SIG-M5 treated with dmso at 0.1 percent for 504 hours (cell line): ENCODE data around the gene E2F2.
A peak's percentile ranks its signal among the peaks of the same experiment; 100 is the strongest.

Source experiments
- DNase-seq: peaks from one replicate; lab custom pipeline; 2025; ENCODE audit not compliant: unreplicated experiment; lab: John Stamatoyannopoulos, UW

E2F2 gene

GRCh38 chr1:23563003-23563402 lies 32.0 kb upstream of the E2F2 start:
- no peak for DNase-seq

- DNase-seq = peak; percentile 44
Observed at GRCh38 chr1:23562137-23562876, 31.3 kb upstream of the E2F2 start.

GRCh38 chr1:23561813-23562100 lies 30.7 kb upstream of the E2F2 start:
- no peak for DNase-seq

- DNase-seq = no peak
Observed at GRCh38 chr1:23561076-23561812, 30.2 kb upstream of the E2F2 start.

GRCh38 chr1:23559985-23560741 lies 29.1 kb upstream of the E2F2 start:
- DNase-seq = no peak

GRCh38 chr1:23559136-23559984 lies 28.3 kb upstream of the E2F2 start, which contains the start of gene ID3:
ID3 (minus strand) TSS chr1:23559501; CDS start chr1:23559426, 75 bp downstream.
- peak; percentile 90 for DNase-seq

- no peak for DNase-seq
Observed at GRCh38 chr1:23558872-23559135, 27.8 kb upstream of the E2F2 start.

GRCh38 chr1:23558140-23558871 lies 27.3 kb upstream of the E2F2 start:
- no peak for DNase-seq

- no peak for DNase-seq
Observed at GRCh38 chr1:23557471-23558124, 26.6 kb upstream of the E2F2 start.

GRCh38 chr1:23556635-23557470 lies 25.8 kb upstream of the E2F2 start:
- no peak for DNase-seq

GRCh38 chr1:23555986-23556634 lies 25.1 kb upstream of the E2F2 start:
- no peak for DNase-seq

GRCh38 chr1:23555270-23555985 lies 24.4 kb upstream of the E2F2 start:
- DNase-seq = no peak

- peak; percentile 62 for DNase-seq
Observed at GRCh38 chr1:23554481-23555269, 23.6 kb upstream of the E2F2 start.

GRCh38 chr1:23554127-23554480 lies 23.1 kb upstream of the E2F2 start:
- no peak for DNase-seq

- no peak for DNase-seq
Observed at GRCh38 chr1:23553231-23554126, 22.4 kb upstream of the E2F2 start.

- no peak for DNase-seq
Observed at GRCh38 chr1:23551849-23552248, 20.8 kb upstream of the E2F2 start.
